Natural killer cell (primary cell): ENCODE data around the gene SEMA4B. TPM values are rescaled to one million over a fixed set of nuclear protein-coding genes. Genes with fewer than 3 reads are reported as not detected.

ENCODE experiments used
- ATAC-seq, 3 donors: fragments of 150-1000 bp in 2 of 3; fragments of 200-7000 bp in 1 of 3; cut with Tn5 transposase; 1 replicate in 1 of 3; 2 replicates in 2 of 3; pipeline ENCODE4 v1.10.0; 2021; ENCODE audit warnings: mild to moderate bottlenecking in 2 of 3, moderate library complexity in 2 of 3
- DNase-seq, 2 donors: peaks; one replicate each; pipeline versions ENCODE4 v3.0.0 to v3.0.0-alpha.2; 2013 to 2021; ENCODE audit warnings: mixed read lengths in 1 of 2
- H3K27ac ChIP-seq: one replicate; pipeline ENCODE4 v1.5.1; 2013; ENCODE audit warnings: mild to moderate bottlenecking, low read length
- H3K27me3 ChIP-seq: one replicate; pipeline ENCODE4 v1.6.1; 2013; ENCODE audit warnings: low read length; ENCODE audit not compliant: control insufficient read depth, insufficient read depth
- H3K36me3 ChIP-seq: one replicate; pipeline ENCODE4 v1.6.1; 2013; ENCODE audit warnings: low read length; ENCODE audit not compliant: control insufficient read depth, insufficient read depth
- H3K4me1 ChIP-seq: one replicate; pipeline ENCODE4 v1.6.1; 2013; ENCODE audit warnings: low read length; ENCODE audit not compliant: control insufficient read depth, insufficient read depth
- H3K4me3 ChIP-seq: one replicate; pipeline ENCODE4 v1.5.1; 2013; ENCODE audit warnings: low read length
- H3K9me3 ChIP-seq: one replicate; pipeline ENCODE4 v1.6.1; 2013; ENCODE audit warnings: low read length; ENCODE audit not compliant: control insufficient read depth, insufficient read depth
- H3K27ac Mint-ChIP-seq, 2 donors: one replicate each; pipeline ENCODE4 v1.8.0; 2022; ENCODE audit warnings: mild to moderate bottlenecking in 2 of 2, mixed read lengths in 2 of 2, moderate library complexity in 1 of 2
- H3K27me3 Mint-ChIP-seq, 2 donors: one replicate each; pipeline ENCODE4 v1.8.0; 2022; ENCODE audit warnings: low read depth in 2 of 2, mixed read lengths in 2 of 2
- H3K36me3 Mint-ChIP-seq: one replicate; pipeline ENCODE4 v1.8.0; 2022; ENCODE audit warnings: mixed read lengths
- H3K4me1 Mint-ChIP-seq, 2 donors: one replicate each; pipeline ENCODE4 v1.8.0; 2022; ENCODE audit warnings: mixed read lengths in 2 of 2
- H3K4me3 Mint-ChIP-seq: one replicate; pipeline ENCODE4 v1.8.0; 2022; ENCODE audit warnings: mild to moderate bottlenecking, moderate library complexity, mixed read lengths
- H3K9me3 Mint-ChIP-seq, 2 donors: one replicate each; pipeline ENCODE4 v1.8.0; 2022; ENCODE audit warnings: mixed read lengths in 2 of 2
- CTCF ChIP-seq: fragments of 200-600 bp; IDR thresholded peaks from one replicate; pipeline ENCODE4 v1.8.0; 2022; ENCODE audit warnings: antibody characterized with exemption
- WGBS: methylation state at CpG from one replicate; pipeline ENCODE4 v1.1.7; 2013; ENCODE audit warnings: missing lambda C conversion rate; ENCODE audit not compliant: insufficient coverage; 5-methylcytosine and 5-hydroxymethylcytosine counted together
- intact Hi-C: fragments of 100-400 bp; cut with micrococcal nuclease; formaldehyde crosslinking; loops from one replicate; pipeline ENCODE4 v1.14.2; 2022
- total RNA-seq, 4 donors: library from RNA; stranded (reverse); fragments of 120-200 nt in 1 of 4; gene quantifications; one replicate each; pipeline versions ENCODE4 v1.2.3 to v1.2.4, GENCODE V29; 2013 to 2022

Gene SEMA4B
- total RNA-seq, 3 donors from 2014 or later (not counting 1 experiment from before 2014, with no cell fraction given) = 13.1 to 28.1 (median 25.0) TPM

- Mint-ChIP-seq H3K4me3 (no peak overlapping the region), H3K36me3 (no peaks in the 10 kb centered on the region), H3K27me3 (no peaks in the 10 kb centered on the region), H3K27ac (no peak overlapping the region), H3K9me3 (no peaks in the 10 kb centered on the region), H3K4me1 (peaks cover 23 to 33% of the 10 kb centered on the region in 2 donors)
- no peaks in the 10 kb centered on the region for H3K36me3 ChIP-seq
- intact Hi-C loops = no loop called here
- WGBS = 71% methylated on average over 8 of the region's 8 CpGs
- TF ChIP-seq CTCF = no peak
- no peak for ATAC-seq
- H3K27me3 ChIP-seq = no peaks in the 10 kb centered on the region
- H3K4me3 ChIP-seq = no peak overlapping the region
- no peak for DNase-seq
- H3K9me3 ChIP-seq = no peaks in the 10 kb centered on the region
- H3K4me1 ChIP-seq = peaks cover 73% of the 10 kb centered on the region
- no peak overlapping the region for H3K27ac ChIP-seq
Measured at GRCh38 chr15:90188914-90189748, 12.0 kb upstream of the SEMA4B start.

GRCh38 chr15:90189781-90190467 is 11.2 kb upstream of the SEMA4B start:
- ATAC-seq (no peak), DNase-seq (no peak)
- H3K4me1 ChIP-seq = peaks cover 68% of the 10 kb centered on the region
- Mint-ChIP-seq H3K4me3 (no peak overlapping the region), H3K27me3 (no peaks in the 10 kb centered on the region), H3K9me3 (no peaks in the 10 kb centered on the region), H3K36me3 (no peaks in the 10 kb centered on the region), H3K4me1 (peaks cover 23 to 33% of the 10 kb centered on the region in 2 donors), H3K27ac (no peak overlapping the region)
- WGBS = 65% methylated on average over 10 of the region's 10 CpGs
- no peaks in the 10 kb centered on the region for H3K9me3 ChIP-seq
- TF ChIP-seq CTCF = no peak
- H3K27me3 ChIP-seq = no peaks in the 10 kb centered on the region
- no peak overlapping the region for H3K4me3 ChIP-seq
- no peaks in the 10 kb centered on the region for H3K36me3 ChIP-seq
- peak overlapping the region; percentile 75 for H3K27ac ChIP-seq
- intact Hi-C loops = no loop called here

- Mint-ChIP-seq H3K4me1 (peaks cover 17 to 26% of the 10 kb centered on the region in 2 donors), H3K27ac (no peak overlapping the region), H3K36me3 (no peaks in the 10 kb centered on the region), H3K4me3 (no peak overlapping the region), H3K9me3 (no peaks in the 10 kb centered on the region), H3K27me3 (no peaks in the 10 kb centered on the region)
- Histone ChIP-seq H3K4me1 (peaks cover 62% of the 10 kb centered on the region), H3K4me3 (no peak overlapping the region), H3K36me3 (no peaks in the 10 kb centered on the region), H3K9me3 (no peaks in the 10 kb centered on the region), H3K27ac (peak overlapping the region; percentile 75), H3K27me3 (no peaks in the 10 kb centered on the region)
- 75% methylated on average over 10 of the region's 10 CpGs for WGBS
- ATAC-seq (peak in 1 of 3 donors; percentile 41), DNase-seq (no peak)
- TF ChIP-seq CTCF = no peak
- intact Hi-C loops = no loop called here
Measured at GRCh38 chr15:90190606-90191343, 10.4 kb upstream of the SEMA4B start.
